Epithelial cell of esophagus (primary cell): ENCODE data around the gene POU5F2.

ENCODE experiments used
- DNase-seq: peaks from one replicate; pipeline ENCODE4 v3.0.0; 2010; ENCODE audit warnings: low read depth
- H3K4me3 ChIP-seq: 2 replicates; pipeline ENCODE4 v1.5.1; 2011; ENCODE audit warnings: mild to moderate bottlenecking, low read length, control low read depth
- CTCF ChIP-seq: IDR thresholded peaks from 2 replicates; pipeline ENCODE4 v1.5.1; 2011; ENCODE audit warnings: low read depth, mild to moderate bottlenecking, low read length, control low read depth, inconsistent platforms; ENCODE audit not compliant: insufficient read depth; ENCODE audit errors: missing control alignments

The POU5F2 gene

DNA sequence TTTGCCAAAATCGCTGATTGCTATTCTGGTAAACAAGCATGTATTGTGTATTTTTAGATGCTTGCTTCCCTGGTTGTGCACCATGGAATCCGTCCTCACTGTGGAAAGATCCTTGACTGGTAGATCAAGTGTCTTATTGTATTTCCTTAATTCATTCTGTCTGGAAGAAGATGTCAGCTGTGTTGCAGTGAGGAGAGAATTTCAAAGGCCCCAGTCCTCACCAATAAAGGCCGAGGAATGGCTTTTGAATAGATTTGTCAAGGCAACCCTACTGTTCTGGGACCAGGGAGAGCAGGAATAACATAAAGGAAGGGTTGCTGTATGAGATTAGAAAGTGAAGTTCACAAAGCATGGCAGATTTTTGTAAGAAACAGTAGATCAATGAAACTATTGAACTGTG is 36.2 kb upstream of the POU5F2 start:
- DNase-seq, result no peak
- no peak for TF ChIP-seq CTCF
- H3K4me3 ChIP-seq, result no peak overlapping the region

- DNase-seq, result no peak
- no peak overlapping the region for H3K4me3 ChIP-seq
- no peak for TF ChIP-seq CTCF
Observed at GRCh38 chr5:93756372-93756771, 15.0 kb upstream of the POU5F2 start.

- TF ChIP-seq CTCF, result no peak
- no peak for DNase-seq
- H3K4me3 ChIP-seq, result no peak overlapping the region
Observed at GRCh38 chr5:93755716-93756115, 14.3 kb upstream of the POU5F2 start.

DNA sequence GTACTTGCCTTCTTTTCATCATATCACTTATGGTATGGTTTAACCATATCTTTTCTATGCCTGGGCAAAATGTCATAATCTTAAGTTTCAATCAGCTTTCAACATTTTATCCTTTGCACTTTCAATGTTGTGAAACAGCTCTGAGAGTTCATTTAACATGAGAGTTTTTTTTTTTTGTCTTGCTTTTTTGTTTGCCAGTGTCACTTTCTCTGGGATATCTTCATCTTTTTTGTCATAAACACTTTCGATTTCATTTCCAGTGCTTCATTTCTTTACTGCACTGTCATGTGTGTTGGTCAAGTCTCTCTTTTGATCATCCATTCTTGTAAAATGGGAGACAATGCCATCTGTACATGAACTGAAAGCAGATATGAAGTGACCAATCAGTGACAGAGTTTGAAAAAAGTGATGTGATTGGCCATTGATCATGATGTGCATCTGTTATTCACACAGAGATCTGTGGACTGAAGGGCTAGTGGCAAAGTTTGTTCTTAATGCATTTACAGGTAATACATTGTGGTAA is 7.5 kb upstream of the POU5F2 start:
- TF ChIP-seq CTCF, result no peak
- no peak for DNase-seq
- H3K4me3 ChIP-seq, result no peak overlapping the region

GRCh38 chr5:93746406-93747056 is 5.1 kb upstream of the POU5F2 start:
- H3K4me3 ChIP-seq, result no peak overlapping the region
- no peak for TF ChIP-seq CTCF
- DNase-seq, result peak; percentile 36

DNA sequence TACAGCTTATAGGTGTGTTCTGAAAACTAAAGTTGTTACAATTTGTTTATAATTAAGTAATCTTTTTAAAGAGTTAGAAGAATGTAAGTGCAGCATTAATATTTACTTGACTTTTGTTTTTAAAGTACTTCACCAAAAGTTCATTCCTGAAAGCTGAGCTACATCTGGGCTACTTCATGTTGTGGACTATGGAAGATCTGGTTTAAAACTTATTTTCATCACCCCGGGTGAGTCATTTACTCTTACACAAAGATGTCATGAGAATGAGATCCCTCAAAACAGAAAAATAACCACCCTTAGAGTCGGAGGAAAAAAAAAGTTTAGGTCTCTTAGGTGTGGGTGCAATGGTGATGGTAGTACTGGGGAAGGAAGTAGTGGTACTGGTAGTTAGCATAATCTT is 5.1 kb downstream of the POU5F2 start:
- TF ChIP-seq CTCF, result no peak
- no peak for DNase-seq
- H3K4me3 ChIP-seq, result no peak overlapping the region

GRCh38 chr5:93735378-93735777 is 6.0 kb downstream of the POU5F2 start:
- no peak for TF ChIP-seq CTCF

More at GRCh38 chr5:93735378-93735777, 6.0 kb downstream of the POU5F2 start:
- H3K4me3 ChIP-seq, result no peak overlapping the region
- no peak for DNase-seq
